Bronchial epithelial cell (primary cell): ENCODE results near the gene FGGY. TPM values are rescaled to one million over a fixed set of nuclear protein-coding genes. Genes with fewer than 3 reads are reported as not detected.
A peak's percentile ranks its signal among the peaks of the same experiment; 100 is the strongest.
"Not testable (repeated sequence)": the region's sequence is repeated elsewhere in the genome, so short reads cannot be mapped to it uniquely, and the experiment has no call there.

Experiments used
- DNase-seq: peaks from one replicate; pipeline ENCODE4 v3.0.0-alpha.2; 2010; ENCODE audit warnings: low read depth
- FAIRE-seq: peaks from 2 replicates; lab custom pipeline; 2011; peaks lifted over from hg19 to GRCh38; lab: Jason Lieb, UNC
- H3K27me3 ChIP-seq: 2 replicates; pipeline ENCODE4 v1.5.1; 2011; ENCODE audit warnings: low read length; ENCODE audit not compliant: control insufficient read depth, insufficient read depth
- H3K36me3 ChIP-seq: 2 replicates; pipeline ENCODE4 v1.5.1; 2011; ENCODE audit warnings: low read length; ENCODE audit not compliant: control insufficient read depth, insufficient read depth
- H3K4me3 ChIP-seq: 2 replicates; pipeline ENCODE4 v1.5.1; 2011; ENCODE audit warnings: mild to moderate bottlenecking, low read depth, low read length, control low read depth
- total RNA-seq: library from RNA; depleted of rRNA; stranded (reverse); fragments of >200 nt; gene quantifications from 2 replicates; pipeline ENCODE4 v1.2.1, GENCODE V29; 2014
- TF ChIP-seq, protein P1 (sequence below): IDR thresholded peaks from 2 replicates; pipeline ENCODE4 v1.5.1; 2011; ENCODE audit warnings: mild to moderate bottlenecking, moderate library complexity, low read length, control low read depth, inconsistent platforms; ENCODE audit not compliant: insufficient read depth, severe bottlenecking

FGGY gene
- total RNA-seq, 1 donor from 2014 or later = 20.0 TPM

DNA sequence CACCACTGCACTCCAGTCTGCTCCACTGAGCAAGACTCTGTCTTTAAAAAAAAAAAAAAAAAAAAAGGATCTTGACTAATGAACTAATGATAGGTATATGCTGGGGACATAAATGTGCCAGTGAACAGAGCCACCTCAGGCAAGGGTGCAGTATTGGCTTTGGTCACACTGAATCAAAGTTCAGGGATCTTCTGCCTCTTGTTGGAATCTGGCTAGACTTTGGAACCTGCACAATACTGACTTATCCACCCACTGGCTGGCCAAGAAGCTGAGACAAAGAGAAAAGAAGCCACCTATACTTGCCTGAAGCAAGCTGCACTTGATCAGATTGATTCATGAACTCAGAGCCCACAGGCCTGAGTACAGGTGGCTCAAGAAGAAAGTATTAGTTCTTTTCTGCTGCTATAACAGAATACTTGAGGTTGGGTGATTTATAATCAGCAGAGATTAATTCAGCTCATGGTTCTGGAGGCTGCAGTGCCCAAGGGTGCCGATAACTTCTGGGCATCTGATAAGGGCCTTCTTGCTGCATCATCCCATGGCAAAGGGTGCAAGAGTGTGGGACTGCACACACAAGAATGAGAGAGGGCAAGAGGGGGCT lies 172.0 kb downstream of the FGGY start:
- H3K4me3 ChIP-seq = no peak overlapping the region
- TF ChIP-seq, protein P1, sequence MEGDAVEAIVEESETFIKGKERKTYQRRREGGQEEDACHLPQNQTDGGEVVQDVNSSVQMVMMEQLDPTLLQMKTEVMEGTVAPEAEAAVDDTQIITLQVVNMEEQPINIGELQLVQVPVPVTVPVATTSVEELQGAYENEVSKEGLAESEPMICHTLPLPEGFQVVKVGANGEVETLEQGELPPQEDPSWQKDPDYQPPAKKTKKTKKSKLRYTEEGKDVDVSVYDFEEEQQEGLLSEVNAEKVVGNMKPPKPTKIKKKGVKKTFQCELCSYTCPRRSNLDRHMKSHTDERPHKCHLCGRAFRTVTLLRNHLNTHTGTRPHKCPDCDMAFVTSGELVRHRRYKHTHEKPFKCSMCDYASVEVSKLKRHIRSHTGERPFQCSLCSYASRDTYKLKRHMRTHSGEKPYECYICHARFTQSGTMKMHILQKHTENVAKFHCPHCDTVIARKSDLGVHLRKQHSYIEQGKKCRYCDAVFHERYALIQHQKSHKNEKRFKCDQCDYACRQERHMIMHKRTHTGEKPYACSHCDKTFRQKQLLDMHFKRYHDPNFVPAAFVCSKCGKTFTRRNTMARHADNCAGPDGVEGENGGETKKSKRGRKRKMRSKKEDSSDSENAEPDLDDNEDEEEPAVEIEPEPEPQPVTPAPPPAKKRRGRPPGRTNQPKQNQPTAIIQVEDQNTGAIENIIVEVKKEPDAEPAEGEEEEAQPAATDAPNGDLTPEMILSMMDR = no peak
- no peaks in the 10 kb centered on the region for H3K27me3 ChIP-seq
- no peak for FAIRE-seq
- no peaks in the 10 kb centered on the region for H3K36me3 ChIP-seq
- no peak for DNase-seq

DNA sequence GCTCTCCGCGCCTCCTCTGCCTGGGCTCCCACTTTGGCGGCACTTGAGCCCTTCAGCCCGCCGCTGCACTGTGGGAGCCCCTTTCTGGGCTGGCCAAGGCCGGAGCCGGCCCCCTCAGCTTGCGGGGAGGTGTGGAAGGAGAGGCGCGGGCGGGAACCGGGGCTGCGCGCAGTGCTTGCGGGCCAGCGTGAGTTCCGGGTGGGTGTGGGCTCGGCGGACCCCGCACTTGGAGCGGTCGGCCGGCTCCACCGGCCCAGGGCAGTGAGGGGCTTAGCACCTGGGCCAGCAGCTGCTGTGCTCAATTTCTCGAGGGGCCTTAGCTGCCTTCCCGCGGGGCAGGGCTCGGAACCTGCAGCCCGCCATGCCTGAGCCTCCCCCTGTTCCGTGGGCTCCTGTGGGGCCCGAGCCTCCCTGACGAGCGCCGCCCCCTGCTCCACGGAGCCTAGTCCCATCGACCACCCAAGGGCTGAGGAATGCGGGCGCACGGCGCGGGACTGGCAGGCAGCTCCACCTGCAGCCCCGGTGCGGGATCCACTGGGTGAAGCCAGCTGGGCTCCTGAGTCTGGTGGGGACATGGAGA lies 175.2 kb downstream of the FGGY start:
- not testable (repeated sequence) for FAIRE-seq, DNase-seq, H3K27me3 ChIP-seq, H3K36me3 ChIP-seq, H3K4me3 ChIP-seq

DNA sequence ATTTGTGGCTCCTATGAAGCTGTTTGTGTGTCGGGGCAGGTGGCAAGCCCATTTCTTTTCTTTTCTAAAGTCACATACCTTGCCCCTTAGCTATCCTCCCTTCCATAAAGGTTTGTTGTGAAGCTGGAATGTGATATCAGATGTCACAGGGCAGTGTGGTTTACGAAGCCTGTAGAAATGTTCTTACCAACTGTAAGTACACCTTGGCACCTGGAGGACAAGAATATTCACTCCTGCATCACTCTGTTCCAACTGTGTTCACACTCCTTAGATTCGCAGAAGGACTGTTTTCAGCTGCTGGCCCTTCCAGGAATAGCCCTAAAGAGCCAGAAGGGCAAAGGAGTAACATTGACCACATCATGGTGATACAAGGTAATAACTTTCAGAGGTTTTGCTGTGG lies 176.9 kb downstream of the FGGY start:
- Histone ChIP-seq H3K27me3 (no peaks in the 10 kb centered on the region), H3K36me3 (no peaks in the 10 kb centered on the region), H3K4me3 (no peak overlapping the region)
- TF ChIP-seq, protein P1 = no peak
- FAIRE-seq (no peak), DNase-seq (no peak)

- DNase-seq (no peak), FAIRE-seq (no peak)
- H3K27me3 ChIP-seq = no peaks in the 10 kb centered on the region
- TF ChIP-seq, protein P1 = no peak
- H3K4me3 ChIP-seq = no peak overlapping the region
- no peaks in the 10 kb centered on the region for H3K36me3 ChIP-seq
Measured at GRCh38 chr1:59474496-59474895, 177.6 kb downstream of the FGGY start.

- TF ChIP-seq, protein P1 = no peak
- no peak for DNase-seq
- Histone ChIP-seq H3K27me3 (no peaks in the 10 kb centered on the region), H3K4me3 (no peak overlapping the region), H3K36me3 (no peaks in the 10 kb centered on the region)
- FAIRE-seq = no peak
Measured at GRCh38 chr1:59475737-59476136, 178.8 kb downstream of the FGGY start.

GRCh38 chr1:59477286-59477685 lies 180.4 kb downstream of the FGGY start:
- no peaks in the 10 kb centered on the region for H3K36me3 ChIP-seq
- FAIRE-seq = no peak
- peak; percentile 30 for DNase-seq
- H3K27me3 ChIP-seq = no peaks in the 10 kb centered on the region
- H3K4me3 ChIP-seq = no peak overlapping the region
- TF ChIP-seq, protein P1 = no peak
